Cardiac fibroblast (primary cell): ENCODE measurements around the gene ATP6V0D1.
"Not testable (repeated sequence)": the region's sequence is repeated elsewhere in the genome, so short reads cannot be mapped to it uniquely, and the experiment has no call there.

ENCODE experiments used
- DNase-seq, 2 donors: peaks; one replicate each; pipeline versions ENCODE4 v3.0.0 to v3.0.0-alpha.2; 2010; ENCODE audit warnings: low read depth in 2 of 2
- H3K4me3 ChIP-seq, 2 donors: replicated peaks in 1 of 2; 1 replicate in 1 of 2; 2 replicates in 1 of 2; pipeline ENCODE4 v1.5.1; 2011; ENCODE audit warnings: low read depth in 2 of 2, low read length in 2 of 2, mild to moderate bottlenecking in 2 of 2, moderate library complexity in 1 of 2
- CTCF ChIP-seq: IDR thresholded peaks from one replicate; pipeline ENCODE4 v1.5.1; 2011; ENCODE audit warnings: low read depth, mild to moderate bottlenecking, low read length, inconsistent platforms

The ATP6V0D1 gene

DNA sequence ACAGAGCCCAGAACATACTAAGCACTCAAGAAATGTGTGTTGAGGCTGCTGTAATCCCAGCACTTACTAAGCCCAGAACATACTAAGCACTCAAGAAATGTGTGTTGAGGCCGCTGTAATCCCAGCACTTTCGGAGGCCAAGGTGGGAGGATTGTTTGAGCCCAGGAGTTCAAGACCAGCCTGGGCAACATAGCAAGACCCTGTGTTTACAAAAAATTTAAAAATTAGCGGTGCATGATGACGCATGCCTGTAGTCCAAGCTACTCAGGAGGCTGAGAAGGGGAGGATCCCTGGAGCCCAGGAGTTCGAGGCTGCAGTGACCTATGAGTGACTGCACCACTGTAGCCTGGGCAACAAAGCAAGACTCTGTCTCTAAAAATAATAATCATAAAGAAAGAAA, 57.9 kb downstream of the ATP6V0D1 start:
- no peak overlapping the region for H3K4me3 ChIP-seq
- DNase-seq = no peak
- no peak for TF ChIP-seq CTCF

- TF ChIP-seq CTCF = no peak
- DNase-seq = no peak
- H3K4me3 ChIP-seq = no peak overlapping the region
Measured at GRCh38 chr16:67421030-67421429, 59.9 kb downstream of the ATP6V0D1 start.

DNA sequence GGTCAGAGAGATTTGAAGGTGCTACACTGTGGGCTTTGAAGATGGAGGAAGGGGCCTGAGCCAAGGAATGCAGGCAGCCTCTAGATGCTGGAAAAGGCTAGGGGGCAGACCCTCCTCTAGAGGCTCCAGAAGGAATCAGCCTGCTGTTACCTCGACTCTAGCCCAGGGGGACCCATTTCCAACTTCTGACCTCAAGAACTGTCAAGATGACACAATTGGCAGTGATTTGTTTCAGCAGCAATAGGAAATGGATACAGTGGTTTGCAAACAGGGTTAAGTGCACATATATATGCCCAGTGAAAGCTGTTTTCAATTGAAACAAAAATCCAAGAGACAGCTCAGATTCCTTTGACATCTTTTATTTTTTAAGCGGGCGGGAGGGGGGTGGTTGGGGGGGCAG, 61.0 kb downstream of the ATP6V0D1 start:
- H3K4me3 ChIP-seq = no peak overlapping the region
- DNase-seq = no peak
- TF ChIP-seq CTCF = no peak

DNA sequence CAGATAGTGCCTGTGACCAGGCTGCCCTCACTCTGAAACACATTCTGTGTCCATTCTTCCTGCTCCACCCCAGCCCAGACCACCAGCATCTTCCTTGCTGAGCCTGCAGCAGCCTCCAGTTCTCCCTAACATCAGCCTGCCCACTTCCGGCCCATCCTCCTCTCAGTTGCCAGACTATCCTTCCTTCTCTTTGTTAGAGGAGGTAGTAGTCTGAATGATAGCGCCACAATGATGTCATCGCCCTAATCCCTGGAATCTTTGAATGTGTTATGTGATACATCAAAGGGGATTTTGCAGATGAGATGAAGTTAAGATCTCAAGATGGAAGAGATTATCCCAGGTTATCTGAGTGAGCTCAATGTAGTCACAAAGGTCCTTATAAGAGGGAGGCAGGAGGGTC, 61.5 kb downstream of the ATP6V0D1 start:
- no peak for TF ChIP-seq CTCF
- no peak for DNase-seq

DNA sequence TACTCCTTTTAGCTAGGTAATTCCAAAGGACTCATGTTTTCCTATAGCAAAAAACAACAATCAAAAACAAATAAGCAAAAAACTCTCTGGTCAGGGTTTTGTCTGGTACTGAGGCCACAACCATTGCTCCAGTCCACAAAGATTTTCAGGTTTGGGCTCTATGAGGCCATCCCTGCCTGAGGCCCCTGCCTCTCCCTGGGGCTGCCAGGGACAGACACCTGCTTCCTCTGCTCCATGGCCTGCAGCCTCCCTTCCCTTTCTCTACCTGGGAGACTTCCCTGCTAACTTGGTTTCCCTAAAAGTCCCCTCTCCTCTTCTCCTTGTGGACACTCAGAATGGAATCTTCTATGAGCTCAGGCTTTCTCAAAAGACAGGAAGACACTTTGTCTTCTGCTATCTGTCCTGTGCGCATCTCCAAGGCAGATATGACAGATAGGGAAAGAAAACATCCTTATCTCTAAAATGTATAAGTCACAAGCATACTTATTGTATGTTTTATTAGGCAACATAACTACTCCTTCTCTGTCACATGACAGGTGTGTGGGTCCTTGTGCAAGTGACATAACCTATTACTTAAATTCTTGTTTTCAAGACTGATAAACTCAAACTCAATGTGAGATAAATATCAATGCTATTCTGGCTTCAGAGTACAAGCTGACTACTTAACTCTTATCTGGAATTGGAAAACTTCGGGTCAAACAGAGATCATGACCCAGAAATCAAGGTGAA, 63.5 kb downstream of the ATP6V0D1 start:
- DNase-seq = no peak
- no peak for TF ChIP-seq CTCF
- H3K4me3 ChIP-seq = no peak overlapping the region

More for the DNA sequence above, 61.5 kb downstream of the ATP6V0D1 start:
- H3K4me3 ChIP-seq = no peak overlapping the region

- H3K4me3 ChIP-seq = peak within 1 kb of the TSS; percentile 64 to 75
- DNase-seq = peak; percentile 64 to 74
- TF ChIP-seq CTCF = no peak
Measured at GRCh38 chr16:67415872-67416793, 64.8 kb downstream of the ATP6V0D1 start, which contains the start of gene ZDHHC1. Gene ZDHHC1, minus strand, starts transcription at chr16:67416477. Its CDS starts 8,702 bp downstream, at chr16:67407775.

- H3K4me3 ChIP-seq = peak overlapping the region in 1 of 2 donors; percentile 75
- not testable (repeated sequence) for DNase-seq
Measured at GRCh38 chr16:67415421-67415820, 65.5 kb downstream of the ATP6V0D1 start.
